ENCODE data around the gene ACYP1.

Gene ACYP1

GRCh38 chr14:75054421-75054820, 9.4 kb downstream of the ACYP1 start:
- peaks cover 74% of the 10 kb centered on the region for H3K36me3 Mint-ChIP-seq (ENCODE audit: low read depth)
- H3K9me3 Mint-ChIP-seq, result no peaks in the 10 kb centered on the region
- DNase-seq, result no peak
- H3K27ac Mint-ChIP-seq, result no peak overlapping the region
- peaks cover 50% of the 10 kb centered on the region for H3K4me1 Mint-ChIP-seq (ENCODE audit: low read depth)
- no peak overlapping the region for H3K4me3 Mint-ChIP-seq
- no peaks in the 10 kb centered on the region for H3K27me3 Mint-ChIP-seq

DNA sequence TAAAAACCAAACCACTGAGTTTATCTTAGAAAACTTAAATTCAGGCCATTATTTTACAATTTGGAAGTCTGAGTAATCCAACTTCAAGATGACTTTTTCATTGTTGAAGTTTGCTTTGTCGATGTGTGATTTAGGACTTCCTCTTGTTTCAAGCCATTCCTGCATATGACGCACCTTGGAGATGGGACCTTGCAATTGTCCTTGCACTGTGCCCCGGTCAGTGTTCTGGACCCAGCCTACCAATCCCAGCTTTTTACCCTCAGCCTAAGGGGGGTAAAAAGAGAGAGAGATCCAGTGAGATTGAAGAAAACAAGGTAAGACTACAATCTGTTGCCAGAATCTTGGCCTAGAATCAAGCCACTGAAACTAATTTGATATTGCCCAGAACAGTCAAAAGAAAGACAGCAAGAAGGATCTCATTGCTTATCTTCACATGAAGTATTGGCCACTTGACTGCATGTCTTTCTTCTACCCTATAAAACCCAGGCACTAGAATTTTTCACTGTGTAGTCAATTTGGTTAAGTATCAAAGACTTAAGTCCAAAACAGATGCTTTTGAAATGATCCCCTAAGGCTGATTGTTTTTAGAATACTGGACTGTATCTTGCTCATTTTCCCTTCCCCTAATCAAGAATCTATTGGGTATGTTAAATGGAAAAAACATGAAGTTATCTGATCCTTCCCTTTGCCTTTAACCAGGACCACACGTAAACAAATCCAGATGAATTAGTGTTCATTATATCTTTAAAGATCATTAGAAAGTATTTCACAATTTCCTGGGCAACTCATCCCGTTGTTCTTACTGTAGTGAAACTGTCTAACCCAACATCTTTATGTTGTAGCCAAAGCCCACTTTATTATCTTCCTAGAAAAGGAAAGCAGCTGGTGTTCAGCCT, 10.2 kb downstream of the ACYP1 start:
- Mint-ChIP-seq H3K36me3 (ENCODE audit: low read depth) (peaks cover 76% of the 10 kb centered on the region), H3K9me3 (no peaks in the 10 kb centered on the region), H3K4me3 (no peak overlapping the region), H3K27ac (no peak overlapping the region), H3K27me3 (no peaks in the 10 kb centered on the region), H3K4me1 (ENCODE audit: low read depth) (peaks cover 53% of the 10 kb centered on the region)
- no peak for DNase-seq

DNA sequence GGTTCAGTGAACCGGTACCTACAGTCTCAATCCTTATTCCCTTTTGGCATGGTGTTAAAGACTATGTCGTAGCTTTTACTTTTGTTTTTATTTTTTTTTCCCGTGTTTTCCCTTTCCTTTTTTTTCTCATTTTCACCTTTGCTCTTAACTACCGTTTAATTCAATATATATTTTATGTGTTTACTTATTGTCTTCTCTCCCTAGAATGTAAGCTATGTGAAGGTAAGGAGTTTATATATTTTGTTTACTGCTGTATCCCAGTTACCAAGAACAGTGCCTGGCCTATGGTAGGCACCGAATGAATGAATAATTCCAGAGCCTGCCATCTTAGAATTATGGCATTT, 12.3 kb downstream of the ACYP1 start:
- Mint-ChIP-seq H3K27me3 (no peaks in the 10 kb centered on the region), H3K4me1 (ENCODE audit: low read depth) (peaks cover 72% of the 10 kb centered on the region), H3K9me3 (no peaks in the 10 kb centered on the region), H3K4me3 (peak overlapping the region; percentile 89), H3K36me3 (ENCODE audit: low read depth) (peaks cover 85% of the 10 kb centered on the region), H3K27ac (peak overlapping the region; percentile 97)
- DNase-seq, result no peak

- no peaks in the 10 kb centered on the region for H3K27me3 Mint-ChIP-seq
- peak within 1 kb of the TSS; percentile 97 for H3K27ac Mint-ChIP-seq
- peak; percentile 86 for DNase-seq
- H3K4me3 Mint-ChIP-seq, result peak within 1 kb of the TSS; percentile 89
- peaks cover 84% of the 10 kb centered on the region for H3K36me3 Mint-ChIP-seq (ENCODE audit: low read depth)
- H3K9me3 Mint-ChIP-seq, result no peaks in the 10 kb centered on the region
- peaks cover 75% of the 10 kb centered on the region for H3K4me1 Mint-ChIP-seq (ENCODE audit: low read depth)
These were observed 12.8 kb downstream of the ACYP1 start, which contains the start of gene MLH3 for GRCh38 chr14:75050852-75051555. MLH3 (minus strand) TSS chr14:75051467; CDS start chr14:75049655, 1,812 bp downstream.

- Mint-ChIP-seq H3K4me3 (peak overlapping the region; percentile 89), H3K4me1 (ENCODE audit: low read depth) (peaks cover 81% of the 10 kb centered on the region), H3K36me3 (ENCODE audit: low read depth) (peaks cover 84% of the 10 kb centered on the region), H3K27me3 (no peaks in the 10 kb centered on the region), H3K27ac (peak overlapping the region; percentile 85), H3K9me3 (no peaks in the 10 kb centered on the region)
- no peak for DNase-seq
These were observed 14.1 kb downstream of the ACYP1 start for GRCh38 chr14:75049731-75050201.

DNA sequence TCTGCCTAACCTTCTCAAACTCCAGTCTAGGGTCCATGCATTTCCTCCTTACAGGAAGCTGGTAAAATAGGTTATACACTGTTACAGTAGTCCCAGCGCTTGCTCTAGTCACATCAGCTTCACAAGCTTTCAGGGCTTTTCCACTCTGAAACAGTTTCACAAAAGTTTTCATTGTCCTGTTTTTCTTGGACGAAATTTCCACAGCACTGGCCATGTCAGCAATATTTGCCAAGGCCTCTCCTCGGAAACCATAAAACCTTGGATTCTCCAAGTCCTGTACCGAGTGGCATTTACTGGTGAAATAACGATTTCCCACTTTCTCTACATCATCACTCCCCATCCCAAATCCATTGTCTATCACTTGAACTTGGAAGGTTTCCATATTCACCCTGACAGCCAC, 14.7 kb downstream of the ACYP1 start:
- Mint-ChIP-seq H3K4me1 (ENCODE audit: low read depth) (peaks cover 87% of the 10 kb centered on the region), H3K27ac (no peak overlapping the region), H3K9me3 (no peaks in the 10 kb centered on the region), H3K36me3 (ENCODE audit: low read depth) (peaks cover 83% of the 10 kb centered on the region), H3K27me3 (no peaks in the 10 kb centered on the region), H3K4me3 (no peak overlapping the region)
- DNase-seq, result no peak

GRCh38 chr14:75048101-75048500, 15.7 kb downstream of the ACYP1 start:
- Mint-ChIP-seq H3K4me1 (ENCODE audit: low read depth) (peaks cover 81% of the 10 kb centered on the region), H3K27ac (no peak overlapping the region), H3K27me3 (no peaks in the 10 kb centered on the region), H3K9me3 (no peaks in the 10 kb centered on the region), H3K4me3 (no peak overlapping the region), H3K36me3 (ENCODE audit: low read depth) (peaks cover 81% of the 10 kb centered on the region)
- DNase-seq, result no peak

DNA sequence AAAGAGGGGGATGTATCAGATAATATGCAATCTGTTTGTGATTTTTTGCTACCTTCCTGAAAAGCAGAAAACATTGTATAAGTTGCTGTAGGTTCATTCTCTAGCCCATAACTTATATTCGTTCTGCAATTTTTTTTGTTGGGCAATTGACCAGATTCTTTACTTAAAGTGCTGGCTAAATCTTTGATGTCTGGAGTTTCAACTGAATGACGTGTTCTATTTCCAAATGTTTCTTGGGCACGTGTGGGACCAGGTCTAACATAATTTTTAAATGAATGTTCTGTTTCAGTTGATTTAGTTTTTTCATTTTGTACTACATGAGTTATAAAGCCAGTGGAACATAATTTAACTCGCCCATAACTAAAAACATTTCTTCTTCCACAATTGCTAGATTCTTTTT, 16.3 kb downstream of the ACYP1 start:
- Mint-ChIP-seq H3K4me1 (ENCODE audit: low read depth) (peaks cover 76% of the 10 kb centered on the region), H3K4me3 (no peak overlapping the region), H3K36me3 (ENCODE audit: low read depth) (peaks cover 78% of the 10 kb centered on the region), H3K27me3 (no peaks in the 10 kb centered on the region), H3K27ac (peak overlapping the region; percentile 44), H3K9me3 (no peaks in the 10 kb centered on the region)
- no peak for DNase-seq

- H3K27ac Mint-ChIP-seq, result peak overlapping the region; percentile 44
- no peaks in the 10 kb centered on the region for H3K9me3 Mint-ChIP-seq
These were observed 16.9 kb downstream of the ACYP1 start for GRCh38 chr14:75046899-75047298.

DNA sequence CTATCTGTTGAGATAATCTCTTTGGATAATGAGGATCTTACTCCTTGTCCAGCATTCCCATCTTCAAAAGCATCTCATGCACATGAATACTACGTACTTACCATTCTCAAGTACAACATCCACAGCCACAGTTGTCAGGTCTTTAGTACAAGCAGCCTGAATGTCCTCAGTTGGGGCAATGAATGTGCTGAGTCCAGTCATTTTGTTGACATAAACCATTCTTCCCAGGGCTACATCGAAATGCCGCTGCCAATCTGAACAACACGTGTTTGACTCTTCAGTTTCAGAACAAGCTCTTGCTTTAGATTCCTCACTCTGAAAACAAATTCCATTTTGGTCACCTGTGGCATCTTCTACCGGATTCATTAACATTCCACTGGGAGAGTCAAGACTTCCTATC, 17.5 kb downstream of the ACYP1 start:
- Mint-ChIP-seq H3K27me3 (no peaks in the 10 kb centered on the region), H3K36me3 (ENCODE audit: low read depth) (peaks cover 84% of the 10 kb centered on the region), H3K4me1 (ENCODE audit: low read depth) (peaks cover 68% of the 10 kb centered on the region), H3K9me3 (no peaks in the 10 kb centered on the region), H3K27ac (no peak overlapping the region), H3K4me3 (no peak overlapping the region)
- DNase-seq, result no peak

More at GRCh38 chr14:75046899-75047298, 16.9 kb downstream of the ACYP1 start:
- H3K27me3 Mint-ChIP-seq, result no peaks in the 10 kb centered on the region
- peaks cover 71% of the 10 kb centered on the region for H3K4me1 Mint-ChIP-seq (ENCODE audit: low read depth)
- peaks cover 80% of the 10 kb centered on the region for H3K36me3 Mint-ChIP-seq (ENCODE audit: low read depth)
- DNase-seq, result no peak
- no peak overlapping the region for H3K4me3 Mint-ChIP-seq

GRCh38 chr14:75044752-75045151, 19.1 kb downstream of the ACYP1 start:
- Mint-ChIP-seq H3K27ac (no peak overlapping the region), H3K4me3 (peak overlapping the region; percentile 0), H3K36me3 (ENCODE audit: low read depth) (peaks cover 85% of the 10 kb centered on the region), H3K4me1 (ENCODE audit: low read depth) (peaks cover 56% of the 10 kb centered on the region), H3K9me3 (no peaks in the 10 kb centered on the region), H3K27me3 (no peaks in the 10 kb centered on the region)
- no peak for DNase-seq

GRCh38 chr14:75044322-75044721, 19.5 kb downstream of the ACYP1 start:
- Mint-ChIP-seq H3K27ac (no peak overlapping the region), H3K4me3 (no peak overlapping the region), H3K36me3 (ENCODE audit: low read depth) (peaks cover 84% of the 10 kb centered on the region), H3K4me1 (ENCODE audit: low read depth) (peaks cover 51% of the 10 kb centered on the region), H3K27me3 (no peaks in the 10 kb centered on the region), H3K9me3 (no peaks in the 10 kb centered on the region)
- no peak for DNase-seq

GRCh38 chr14:75042035-75042434, 21.8 kb downstream of the ACYP1 start:
- H3K4me3 Mint-ChIP-seq, result no peak overlapping the region
- no peak overlapping the region for H3K27ac Mint-ChIP-seq
- no peaks in the 10 kb centered on the region for H3K9me3 Mint-ChIP-seq
- no peak for DNase-seq
- peaks cover 82% of the 10 kb centered on the region for H3K36me3 Mint-ChIP-seq (ENCODE audit: low read depth)
- peaks cover 33% of the 10 kb centered on the region for H3K4me1 Mint-ChIP-seq (ENCODE audit: low read depth)
- H3K27me3 Mint-ChIP-seq, result no peaks in the 10 kb centered on the region

- no peaks in the 10 kb centered on the region for H3K9me3 Mint-ChIP-seq
- peaks cover 82% of the 10 kb centered on the region for H3K36me3 Mint-ChIP-seq (ENCODE audit: low read depth)
- DNase-seq, result no peak
- H3K27ac Mint-ChIP-seq, result no peak overlapping the region
- H3K27me3 Mint-ChIP-seq, result no peaks in the 10 kb centered on the region
- no peak overlapping the region for H3K4me3 Mint-ChIP-seq
- H3K4me1 Mint-ChIP-seq (ENCODE audit: low read depth), result peaks cover 29% of the 10 kb centered on the region
These were observed 22.2 kb downstream of the ACYP1 start for GRCh38 chr14:75041613-75042012.

- Mint-ChIP-seq H3K9me3 (no peaks in the 10 kb centered on the region), H3K36me3 (ENCODE audit: low read depth) (peaks cover 82% of the 10 kb centered on the region), H3K4me1 (ENCODE audit: low read depth) (peaks cover 23% of the 10 kb centered on the region), H3K4me3 (no peak overlapping the region), H3K27ac (no peak overlapping the region), H3K27me3 (no peaks in the 10 kb centered on the region)
- DNase-seq, result no peak
These were observed 22.9 kb downstream of the ACYP1 start for GRCh38 chr14:75040959-75041358.
